GM19023 (cell line): Measurements from ENCODE around the gene ITGA8.
"Not testable (repeated sequence)": the region's sequence is repeated elsewhere in the genome, so short reads cannot be mapped to it uniquely, and the experiment has no call there.

ENCODE experiments used
- ATAC-seq: cut with Tn5 transposase; IDR thresholded peaks from one replicate; pipeline ENCODE4 v1.9.1; 2021; ENCODE audit warnings: mild to moderate bottlenecking, moderate library complexity; ENCODE audit not compliant: unreplicated experiment

Gene ITGA8

DNA sequence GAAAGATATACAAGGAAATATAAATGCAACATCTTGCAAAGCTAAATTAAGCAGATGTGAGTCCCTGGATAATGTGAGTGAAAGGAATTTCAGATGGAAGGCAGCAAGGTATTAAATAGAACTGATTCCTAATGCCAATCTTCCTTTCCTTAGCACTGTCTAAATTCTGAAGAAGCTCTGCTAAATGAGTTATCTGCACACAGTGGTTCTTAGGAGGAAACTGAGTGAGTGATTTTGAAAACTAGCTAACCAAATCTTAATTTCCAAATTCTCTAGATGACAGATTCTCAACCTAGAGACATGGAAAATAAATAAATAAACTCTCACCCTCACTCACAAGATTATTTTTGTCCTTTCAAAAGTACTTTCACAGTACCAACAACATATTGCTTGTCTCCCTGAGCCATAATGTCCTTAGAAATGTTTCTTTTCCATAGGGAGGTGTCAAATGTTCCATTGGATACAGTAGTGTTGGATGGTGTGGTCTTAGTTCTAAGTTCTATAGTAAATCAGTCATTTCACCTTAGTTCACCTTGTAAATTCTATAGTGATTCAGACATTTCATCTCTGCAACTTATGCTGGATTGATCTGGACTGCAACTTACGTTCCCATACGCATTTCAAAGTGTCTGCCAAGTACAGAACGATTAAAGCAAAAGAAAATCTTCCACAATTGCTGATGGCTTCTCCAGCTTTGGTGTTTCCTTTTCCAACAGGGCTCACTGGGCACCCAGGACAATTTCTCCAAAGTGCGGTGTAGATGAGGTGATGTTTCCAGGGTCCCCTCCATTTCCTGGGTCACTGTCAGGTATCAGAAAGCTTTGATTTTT lies 203.3 kb downstream of the ITGA8 start:
- no peak for ATAC-seq

DNA sequence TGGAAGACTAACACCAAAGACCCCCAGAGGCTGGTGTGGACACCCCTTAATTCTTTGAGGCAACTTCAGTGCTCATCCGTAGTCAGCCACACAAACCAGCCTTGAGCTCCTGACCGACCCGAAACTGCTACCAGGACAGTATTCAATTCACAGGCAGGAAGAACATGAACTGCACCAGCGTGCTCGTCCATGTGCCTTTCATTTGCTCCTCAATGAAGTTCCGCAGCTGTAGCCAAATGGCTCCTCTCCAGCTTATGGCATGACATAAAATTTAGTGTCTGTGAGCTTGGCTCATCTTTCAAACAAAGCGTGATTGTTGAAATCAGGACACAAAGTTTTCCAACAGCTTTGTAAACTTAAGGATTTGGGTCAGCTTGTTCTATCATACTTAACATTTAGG lies 204.5 kb downstream of the ITGA8 start:
- ATAC-seq, result no peak

DNA sequence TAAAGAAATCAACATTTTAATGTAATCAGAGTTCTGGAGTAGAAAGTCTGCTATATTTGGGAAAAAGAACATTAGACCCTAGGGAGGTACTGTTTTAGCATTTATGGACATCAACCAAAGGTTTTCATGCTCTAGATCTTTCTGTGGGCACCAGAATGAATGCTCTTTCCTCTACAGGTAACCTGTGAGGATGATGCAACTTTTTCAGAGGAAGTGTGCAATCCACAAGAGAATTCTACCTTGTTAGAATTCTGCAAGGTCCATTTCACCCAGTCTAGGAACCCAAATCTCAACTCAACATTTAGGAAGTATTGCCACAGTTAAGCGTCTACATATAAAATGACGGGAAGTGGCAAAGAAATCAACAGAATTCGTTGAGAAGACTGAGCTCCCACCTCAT lies 208.8 kb downstream of the ITGA8 start:
- ATAC-seq, result no peak

DNA sequence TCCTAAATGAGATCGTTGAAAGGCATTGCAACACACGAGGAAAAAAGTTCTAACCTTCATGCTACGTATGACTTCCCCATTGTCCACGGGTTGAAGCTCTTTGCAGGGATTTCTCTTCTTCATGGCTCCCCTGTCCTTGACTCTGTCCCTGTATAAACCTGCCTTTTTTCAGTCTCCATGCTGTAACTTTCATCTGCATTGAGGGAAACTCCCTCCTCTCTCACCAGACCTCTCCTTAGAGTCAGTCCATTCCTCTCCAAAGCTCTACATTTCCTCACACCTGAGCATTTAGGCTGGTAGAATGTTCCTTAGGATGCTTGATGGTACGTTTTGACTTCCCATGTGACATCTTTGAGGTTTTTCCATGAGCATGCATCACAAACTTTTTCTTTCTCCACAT lies 214.4 kb downstream of the ITGA8 start:
- ATAC-seq, result no peak

DNA sequence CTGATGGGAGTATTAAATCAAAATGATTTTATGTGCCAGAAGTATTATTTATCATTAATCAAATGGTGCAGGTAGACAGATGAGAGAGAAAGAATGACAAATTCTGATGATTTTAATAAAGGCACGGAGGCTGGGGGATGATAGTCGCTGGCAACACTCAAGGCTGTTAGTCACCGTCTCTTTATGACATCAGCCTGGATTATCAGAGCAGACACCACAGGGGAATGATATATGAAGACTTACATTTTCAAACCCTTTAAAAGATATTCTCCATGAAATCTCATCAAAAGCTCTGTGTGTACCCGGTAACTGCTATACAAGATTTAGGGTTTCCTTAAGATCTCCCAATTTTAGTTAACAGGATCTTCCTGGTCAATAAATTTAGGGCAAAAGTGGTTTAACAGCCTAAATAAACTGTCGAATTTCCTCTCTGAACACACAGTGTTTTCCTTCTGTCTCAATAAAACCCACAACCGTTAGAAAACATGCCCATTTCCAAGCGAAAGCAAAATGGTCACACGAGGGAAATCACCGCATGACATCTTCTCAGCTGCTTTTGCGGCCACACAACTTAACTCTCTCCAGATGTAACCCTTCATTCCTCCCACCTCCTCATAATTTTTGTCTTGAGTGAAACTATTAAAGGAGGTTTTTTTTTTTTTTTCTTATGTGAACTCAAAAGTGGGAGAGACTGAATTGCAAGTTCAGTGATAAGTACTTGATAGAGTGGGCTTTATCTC lies 215.5 kb downstream of the ITGA8 start:
- ATAC-seq, result no peak

DNA sequence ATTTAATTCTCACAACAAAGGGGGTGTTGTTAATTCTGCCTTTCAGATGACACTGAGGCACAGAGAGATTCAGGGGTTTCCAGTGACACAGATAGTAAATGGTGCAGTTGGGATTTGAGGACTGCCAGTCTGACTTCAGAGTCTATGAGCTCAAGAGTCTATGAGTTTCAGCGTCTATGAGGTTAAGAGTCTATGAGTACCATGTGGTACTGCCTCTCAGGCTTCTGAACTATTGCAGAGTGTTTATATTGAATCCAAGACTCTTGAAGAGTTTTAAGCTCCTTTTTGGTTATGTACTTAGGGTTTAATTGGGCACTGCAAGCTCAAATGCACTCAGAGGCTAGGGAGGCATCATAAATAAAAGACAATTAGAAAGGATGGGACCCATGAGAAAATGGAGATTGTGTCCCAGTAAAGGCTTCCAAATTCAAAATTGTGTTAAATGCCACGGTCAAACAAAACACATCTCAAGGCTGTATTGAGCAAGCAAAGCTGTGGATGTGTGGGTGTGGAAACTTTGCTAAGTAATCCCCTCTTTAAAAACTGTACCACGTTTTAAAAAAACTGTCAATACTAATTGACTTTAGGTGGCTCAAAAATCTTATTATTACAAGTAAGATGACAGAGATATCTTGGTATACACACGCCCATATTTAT lies 224.7 kb downstream of the ITGA8 start:
- no peak for ATAC-seq

DNA sequence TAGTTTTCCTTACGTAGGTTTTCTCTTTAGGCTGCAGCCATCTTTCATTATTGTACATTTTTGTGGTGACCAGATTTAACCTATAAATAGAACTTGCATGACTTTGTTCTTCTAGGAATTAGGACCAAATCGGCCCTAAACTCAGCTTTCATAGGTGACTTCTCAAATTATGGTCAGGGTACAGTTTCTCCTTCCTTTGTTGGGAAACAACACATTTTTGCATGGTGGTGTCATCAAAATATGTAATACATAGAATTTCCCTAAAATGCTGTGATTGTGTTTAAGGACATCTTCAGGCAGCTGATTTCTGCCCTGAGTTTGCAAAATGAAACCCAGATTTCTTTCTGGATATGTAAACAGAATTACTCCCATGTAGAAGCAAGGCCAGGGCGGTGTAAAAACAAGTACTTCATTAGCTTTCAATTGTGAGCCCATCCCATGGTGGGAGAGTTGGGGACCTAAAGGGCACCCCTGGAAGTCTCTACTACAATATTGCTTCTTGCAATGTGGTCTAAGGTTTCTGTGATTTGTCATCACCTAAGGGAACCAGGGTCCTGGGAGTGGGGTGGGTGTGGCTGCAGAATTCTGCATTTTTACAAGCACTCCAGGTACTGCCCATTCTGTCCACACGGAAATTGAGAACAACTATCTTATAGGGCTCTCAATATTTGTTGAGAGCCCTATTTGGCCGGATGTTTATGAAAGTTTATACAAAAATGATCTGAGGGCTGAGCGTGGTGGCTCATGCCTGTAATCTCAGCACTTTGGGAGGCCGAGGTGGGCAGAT lies 227.7 kb downstream of the ITGA8 start:
- ATAC-seq, result no peak

DNA sequence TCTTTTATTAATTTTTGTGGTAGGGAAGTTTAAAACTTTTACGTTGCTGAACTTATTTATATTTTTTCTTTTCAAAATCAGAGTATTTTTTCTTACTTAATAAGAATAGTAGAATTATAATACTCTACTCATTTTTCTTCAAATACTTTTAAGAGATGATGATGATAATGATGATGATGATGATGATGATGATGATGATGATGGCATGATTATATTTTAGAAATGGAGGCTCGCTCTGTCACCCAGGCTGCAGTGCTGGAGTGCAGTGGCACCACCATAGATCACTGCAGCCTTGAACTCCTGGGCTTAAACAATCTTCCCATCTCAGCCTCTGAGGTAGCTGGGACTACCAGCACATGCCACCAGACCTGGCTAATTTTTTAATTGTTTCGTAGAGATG lies 230.3 kb downstream of the ITGA8 start:
- ATAC-seq, result no peak

DNA sequence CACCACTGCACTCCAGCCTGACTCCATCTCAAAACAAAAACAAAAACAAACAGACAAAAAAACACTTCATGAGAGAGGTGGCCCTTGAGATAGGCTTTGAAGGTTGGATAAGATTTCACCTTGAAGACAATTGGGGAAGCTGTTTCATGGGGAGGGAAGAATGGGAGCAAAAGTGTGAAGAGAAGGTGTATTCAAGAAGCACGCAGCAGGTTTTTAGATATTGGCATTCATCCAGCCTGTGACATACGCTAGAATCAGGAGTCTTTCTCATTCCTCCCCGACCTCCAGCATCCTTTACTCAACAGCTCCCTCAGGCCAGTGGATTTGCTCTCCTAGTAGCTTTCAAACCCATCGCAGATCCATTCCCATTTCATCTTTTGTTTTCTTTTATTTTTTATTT lies 232.3 kb downstream of the ITGA8 start:
- no peak for ATAC-seq

DNA sequence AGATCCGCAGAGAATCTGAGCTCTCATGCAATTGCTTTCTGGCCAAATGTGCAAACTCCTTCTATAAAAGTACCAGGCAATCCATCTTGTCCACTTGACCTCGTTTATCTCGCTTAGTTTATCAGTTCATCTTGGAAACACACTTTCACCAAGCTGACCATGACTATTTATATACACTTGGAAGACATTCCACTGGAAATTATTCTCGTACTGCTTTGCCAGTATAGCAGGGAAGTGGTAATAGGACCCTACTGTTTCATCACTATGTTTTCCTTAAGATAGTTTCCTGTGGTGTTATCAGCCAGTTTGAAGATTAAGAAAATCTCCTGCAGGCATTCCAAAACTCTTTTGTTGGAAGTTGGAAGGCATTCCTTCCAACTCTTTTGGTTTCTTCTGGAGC lies 233.3 kb downstream of the ITGA8 start:
- ATAC-seq, result no peak

DNA sequence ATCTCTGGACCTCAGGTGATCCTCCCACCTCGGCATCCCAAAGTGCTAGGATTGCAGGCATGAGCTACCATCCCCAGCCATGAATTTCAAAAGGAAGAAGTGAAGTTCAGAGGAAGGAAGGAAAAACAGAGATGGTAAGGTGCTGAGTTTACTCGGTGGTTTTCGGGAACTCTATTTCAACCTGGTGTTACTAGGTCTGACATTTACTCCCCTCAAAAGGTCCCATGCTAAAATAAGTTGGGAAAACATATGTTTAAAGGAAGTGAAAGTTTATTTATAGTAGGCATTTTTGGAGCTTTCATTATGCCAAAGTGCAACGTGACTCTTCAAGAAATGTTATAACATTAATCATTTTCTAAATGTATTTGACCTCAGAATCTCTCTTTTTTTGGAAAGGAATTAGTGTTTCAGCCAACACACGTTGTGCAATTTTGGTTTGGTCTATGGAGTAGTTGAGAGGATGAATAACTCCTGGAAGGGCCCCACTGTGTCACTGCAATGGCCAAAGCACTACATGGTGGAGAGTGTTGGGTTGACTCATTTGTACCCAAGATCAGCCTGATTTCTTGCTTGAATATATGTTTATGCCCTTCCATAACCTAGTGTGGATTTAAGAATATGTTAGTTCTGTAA lies 233.9 kb downstream of the ITGA8 start:
- ATAC-seq, result no peak

DNA sequence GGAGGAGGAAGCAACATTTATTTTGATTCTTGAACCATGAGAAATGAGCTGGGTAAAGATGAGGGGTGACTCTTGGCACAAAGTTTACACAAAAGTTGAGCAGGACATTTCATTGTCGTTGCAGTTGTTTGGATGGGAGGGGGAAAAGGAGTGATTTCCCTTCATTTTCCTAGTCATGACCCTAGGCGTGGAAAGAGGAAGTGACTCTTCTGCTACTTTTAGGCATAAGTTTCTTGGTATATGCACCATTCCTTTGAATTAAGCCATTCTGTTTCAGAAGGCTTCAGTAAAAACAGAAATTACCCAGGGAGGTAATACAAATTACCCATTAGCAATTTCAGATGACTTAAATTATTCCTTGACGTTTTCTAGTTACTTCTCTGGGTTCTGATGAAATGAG lies 234.7 kb downstream of the ITGA8 start:
- ATAC-seq, result no peak

DNA sequence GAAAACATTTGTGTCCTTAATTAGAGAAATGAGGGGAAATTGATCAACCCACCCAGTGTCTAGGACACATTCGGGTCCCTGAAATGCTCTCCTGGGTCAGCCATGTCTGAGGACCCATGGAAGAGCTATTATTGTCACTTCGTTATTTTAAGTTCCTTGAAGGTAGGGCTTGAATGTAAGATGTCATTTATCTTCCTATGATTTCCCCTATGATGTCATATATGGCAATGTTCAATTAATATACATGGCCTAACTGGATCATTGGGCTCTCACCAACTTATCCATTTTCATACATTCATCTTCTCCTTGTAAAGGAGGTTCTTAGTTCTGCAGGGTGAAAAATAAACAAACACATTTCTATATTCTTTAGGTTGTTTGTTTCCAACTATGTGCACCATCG lies 235.6 kb downstream of the ITGA8 start:
- no peak for ATAC-seq

DNA sequence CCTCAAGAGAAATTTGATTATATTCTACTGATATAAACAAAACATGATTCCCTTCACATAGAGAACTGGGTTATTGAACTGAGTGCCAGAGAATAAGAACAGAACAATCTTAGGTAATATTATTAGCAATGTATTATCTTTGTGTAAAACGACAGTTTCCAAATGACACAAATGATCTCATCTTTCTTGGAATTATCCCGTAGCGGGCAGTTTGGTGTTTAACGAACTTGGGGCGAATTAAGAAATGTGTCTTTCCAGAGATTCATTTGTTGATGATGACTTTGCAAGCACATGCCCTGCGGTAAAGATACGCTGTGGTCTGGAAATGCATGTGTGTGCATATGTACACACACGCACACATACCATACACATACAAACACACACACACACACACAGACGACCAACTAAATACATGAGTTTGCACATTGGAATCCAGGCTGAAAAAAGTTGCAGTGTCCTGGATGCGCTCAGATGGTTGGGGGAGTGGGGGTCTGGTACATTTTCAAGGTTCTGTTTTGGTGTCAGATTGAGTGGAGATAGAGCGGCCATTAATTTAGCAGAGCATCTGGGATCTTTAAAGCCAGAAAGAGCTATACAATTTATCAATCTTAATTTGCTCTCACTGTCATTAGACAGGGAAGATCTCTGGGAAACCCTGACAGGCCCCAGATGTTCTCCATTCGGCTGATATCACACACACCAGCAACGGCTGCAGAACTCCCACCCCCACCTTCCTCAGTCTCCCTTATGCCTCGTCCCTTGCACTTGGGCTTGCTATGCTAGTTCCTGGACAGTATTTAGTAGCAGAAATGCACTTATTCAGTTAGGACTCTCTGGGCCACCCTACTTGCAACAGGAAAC lies 236.3 kb downstream of the ITGA8 start:
- ATAC-seq, result no peak

DNA sequence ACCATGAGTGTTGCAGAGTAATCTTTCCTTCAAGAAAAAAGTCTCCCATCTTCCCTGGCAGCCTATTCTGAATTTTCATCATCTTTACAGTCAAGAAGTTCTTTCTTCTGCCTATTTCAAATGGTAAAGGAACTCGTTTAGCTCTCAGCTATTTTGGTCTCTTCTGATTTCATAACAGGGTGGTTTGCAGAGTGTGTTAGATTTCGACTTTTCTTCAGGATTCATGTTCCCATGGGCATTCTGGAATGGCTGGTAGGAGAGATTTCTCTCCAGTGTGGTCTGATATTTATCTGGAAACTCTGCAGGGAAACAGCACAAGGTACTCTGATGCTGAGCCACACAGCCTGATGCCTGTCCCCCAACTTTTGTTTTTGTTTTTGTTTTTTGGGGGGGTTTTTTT lies 237.6 kb downstream of the ITGA8 start:
- ATAC-seq, result no peak

DNA sequence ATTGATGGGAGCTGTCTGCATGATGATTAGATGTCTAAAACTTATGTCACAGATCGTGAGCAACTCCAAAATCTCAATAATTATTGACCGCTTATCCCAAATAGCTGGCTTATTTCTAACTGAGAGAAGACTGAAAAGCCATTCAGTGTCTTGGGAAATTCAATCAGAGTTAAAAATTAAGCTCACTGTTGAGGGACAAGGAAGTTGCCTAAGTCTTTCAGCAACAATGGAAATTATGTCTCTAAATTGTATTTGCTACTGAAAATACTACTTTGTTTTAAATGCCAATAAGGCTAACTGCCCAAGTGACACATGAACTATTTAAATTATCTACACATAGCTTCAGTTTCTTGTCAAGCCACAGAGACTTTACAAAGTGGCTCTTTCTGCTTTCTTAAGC lies 240.8 kb downstream of the ITGA8 start:
- ATAC-seq, result no peak

DNA sequence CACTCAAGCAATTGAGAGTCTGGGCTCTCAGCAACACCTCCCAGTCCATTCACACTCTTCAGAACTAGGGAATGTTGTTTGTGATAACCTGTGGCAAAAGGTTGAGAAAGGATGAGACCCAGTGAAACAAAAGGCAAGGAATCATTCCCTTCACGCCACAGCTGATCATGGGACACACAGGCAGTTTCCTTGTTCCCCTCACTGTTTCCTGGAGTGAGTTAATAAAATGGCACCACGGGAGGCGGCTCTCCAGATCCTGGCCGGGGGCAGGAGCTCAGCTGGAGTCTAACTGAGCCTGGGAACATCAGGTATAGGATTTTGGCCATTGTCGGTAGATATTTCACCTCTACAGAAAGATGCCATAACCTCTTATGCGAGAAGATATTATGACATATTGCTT lies 241.3 kb downstream of the ITGA8 start:
- no peak for ATAC-seq

DNA sequence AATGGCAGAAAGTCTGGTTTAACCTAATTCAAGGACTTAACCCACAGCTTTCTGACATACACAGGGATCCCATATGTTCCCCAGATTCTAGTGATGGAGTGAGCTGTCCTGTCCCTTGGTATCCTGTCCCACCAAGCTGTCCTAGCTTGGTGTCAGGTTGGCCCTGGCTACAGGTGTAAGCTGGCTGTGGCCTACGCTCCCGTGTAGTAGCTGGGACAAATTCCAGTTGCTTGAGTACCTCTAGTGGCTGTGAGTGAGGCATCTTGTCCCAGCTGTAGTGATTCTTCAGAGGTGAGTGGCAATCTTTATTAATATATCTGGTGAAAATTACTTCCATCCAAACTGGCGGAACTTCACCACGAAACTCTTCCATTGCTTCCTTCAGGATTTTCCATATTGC lies 243.4 kb downstream of the ITGA8 start:
- no peak for ATAC-seq

DNA sequence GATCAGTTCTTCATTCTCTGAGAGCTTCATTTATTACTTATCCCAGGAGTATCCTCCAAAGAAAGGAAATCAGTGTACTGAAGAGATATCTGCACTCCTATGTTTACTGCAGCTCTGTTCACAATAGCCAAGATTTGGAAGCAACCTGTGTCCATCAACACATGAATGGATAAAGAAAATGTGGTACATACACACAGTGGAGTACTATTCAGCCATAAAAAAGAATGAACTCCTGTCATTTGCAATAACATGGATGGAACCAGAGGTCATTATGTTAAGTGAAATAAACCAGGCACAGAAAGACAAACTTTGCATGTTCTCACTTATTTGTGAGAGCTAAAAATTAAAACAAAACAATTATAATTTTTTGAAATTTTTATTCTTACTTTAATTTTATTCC lies 244.3 kb downstream of the ITGA8 start:
- not testable (repeated sequence) for ATAC-seq

DNA sequence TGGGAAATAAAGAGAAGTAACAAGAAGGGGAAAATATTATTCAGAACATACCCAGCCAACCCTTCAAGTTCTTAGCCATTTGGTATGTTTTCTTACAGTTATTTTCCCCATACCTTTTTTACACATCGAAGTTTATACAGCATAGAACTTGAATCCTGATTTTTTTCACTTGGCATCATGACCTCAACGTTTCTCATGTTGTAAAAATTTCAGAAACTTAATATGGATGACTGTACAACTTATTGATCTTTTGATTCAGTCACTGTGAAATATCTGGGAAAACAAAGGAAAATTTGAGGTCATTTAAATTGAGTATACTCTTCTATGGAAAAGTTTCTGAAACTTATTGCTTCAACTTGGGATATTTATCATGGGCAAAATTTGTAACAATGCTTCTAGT lies 245.1 kb downstream of the ITGA8 start:
- ATAC-seq, result no peak
